Stimulated activated CD4-positive, alpha-beta T cell treated with anti-CD3 and anti-CD28 coated beads, Interleukin-12 subunit alpha, Interleukin-12 subunit beta, amount 100 ng/mL, for 48 hours (primary cell): ENCODE results near the gene TTLL5.

Experiments
- DNase-seq, 3 donors: peaks; one replicate each; pipeline ENCODE4 v3.0.0-alpha.2; 2020; ENCODE audit warnings: low read depth in 2 of 3, low spot score in 1 of 3

TTLL5 gene

DNA sequence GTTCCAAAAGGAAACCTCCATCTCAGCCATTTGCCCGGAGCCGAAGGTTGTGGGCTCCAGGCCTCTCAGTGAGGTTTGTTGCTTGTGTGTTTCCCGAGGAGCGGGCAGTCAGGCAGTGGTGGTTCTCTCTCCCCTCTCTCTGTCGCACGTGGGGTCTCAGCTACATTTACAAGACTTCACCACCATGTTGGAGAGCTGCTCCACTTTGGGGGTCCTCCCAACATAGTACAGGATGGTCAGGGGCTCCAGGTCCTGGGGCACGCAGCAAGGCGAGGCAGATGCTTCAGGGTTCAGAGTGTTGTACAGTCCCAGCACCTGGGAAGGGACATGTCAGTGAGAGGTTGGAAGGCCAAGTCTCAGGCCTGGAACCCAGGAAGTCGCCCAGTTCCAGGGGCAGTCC is 298.0 kb downstream of the TTLL5 start:
- DNase-seq, result no peak

DNA sequence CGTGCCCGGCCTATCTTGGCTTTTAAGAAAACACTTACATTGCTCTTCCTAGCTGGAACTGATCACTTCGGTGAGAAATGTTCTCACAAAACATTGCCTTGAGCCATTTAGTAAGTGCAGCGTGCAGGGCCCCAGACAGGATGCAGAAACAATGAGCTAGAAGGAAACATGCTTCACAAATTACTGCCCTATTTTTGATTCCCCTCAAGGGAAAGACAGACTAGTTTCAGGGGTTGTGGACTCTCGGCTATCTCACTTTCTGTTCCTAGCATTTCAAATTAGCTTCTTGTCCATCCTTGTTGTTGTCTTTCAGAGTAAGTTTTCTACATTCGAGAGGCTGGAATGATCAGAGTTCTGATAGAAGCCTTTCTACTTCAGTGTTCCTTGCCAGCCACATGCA is 299.2 kb downstream of the TTLL5 start:
- no peak for DNase-seq

DNA sequence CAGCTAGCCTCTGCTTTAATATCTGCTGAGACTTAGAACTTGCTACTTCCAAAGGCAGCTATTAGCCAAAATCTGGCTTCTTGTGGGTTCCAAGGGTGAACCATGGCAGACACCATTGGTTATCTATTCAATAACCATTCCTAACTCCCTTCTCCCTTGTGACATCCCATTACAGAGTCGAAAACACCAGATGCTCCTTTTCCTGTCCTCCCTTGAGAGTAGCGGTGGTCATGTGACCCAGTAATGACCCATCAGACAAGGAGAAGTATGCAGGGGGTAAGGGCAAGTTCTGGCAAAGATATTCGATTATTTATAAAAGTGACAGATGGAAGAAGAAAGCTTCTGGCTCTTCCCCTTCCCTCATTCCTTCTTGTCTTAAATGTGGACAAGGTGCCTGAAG is 300.6 kb downstream of the TTLL5 start:
- DNase-seq, result no peak

DNA sequence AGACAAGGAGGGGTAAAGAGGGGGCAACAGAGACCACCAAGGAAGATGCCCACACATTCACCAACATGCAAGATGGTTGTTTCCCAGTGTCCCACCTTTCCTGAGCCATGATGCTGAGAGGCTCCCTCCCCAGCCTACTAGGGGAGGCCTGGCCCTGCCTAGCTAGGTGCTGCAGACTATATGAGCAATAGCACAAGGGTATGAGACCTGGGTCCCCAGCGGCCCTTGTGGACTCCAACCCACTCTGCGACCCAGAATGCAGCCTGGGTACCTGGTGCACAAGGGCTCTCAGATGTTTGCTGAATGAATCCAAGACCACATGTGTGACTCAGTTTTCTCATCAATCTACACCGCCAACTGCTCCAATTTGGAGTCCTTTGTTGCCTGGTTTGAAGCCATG is 306.8 kb downstream of the TTLL5 start:
- DNase-seq, result no peak

DNA sequence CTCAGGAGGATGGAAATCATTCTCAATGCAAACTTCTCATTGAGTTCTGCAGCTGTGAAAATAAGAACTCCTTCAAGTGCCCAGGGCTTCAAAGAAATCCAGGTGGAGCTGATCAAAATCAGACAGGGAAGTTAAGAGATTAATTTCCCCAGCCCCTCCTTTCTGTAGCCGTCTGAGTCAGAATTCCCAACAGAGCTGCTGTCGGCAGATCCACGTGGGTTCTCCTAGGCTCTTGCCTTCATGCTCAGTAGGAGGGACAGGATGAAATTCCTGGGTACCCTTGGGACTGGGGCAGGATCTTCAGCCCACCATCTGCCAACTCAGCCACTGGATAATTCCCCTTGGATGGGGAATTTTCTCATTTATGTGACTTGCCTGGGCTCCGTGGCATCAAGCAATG is 307.4 kb downstream of the TTLL5 start:
- DNase-seq, result no peak

DNA sequence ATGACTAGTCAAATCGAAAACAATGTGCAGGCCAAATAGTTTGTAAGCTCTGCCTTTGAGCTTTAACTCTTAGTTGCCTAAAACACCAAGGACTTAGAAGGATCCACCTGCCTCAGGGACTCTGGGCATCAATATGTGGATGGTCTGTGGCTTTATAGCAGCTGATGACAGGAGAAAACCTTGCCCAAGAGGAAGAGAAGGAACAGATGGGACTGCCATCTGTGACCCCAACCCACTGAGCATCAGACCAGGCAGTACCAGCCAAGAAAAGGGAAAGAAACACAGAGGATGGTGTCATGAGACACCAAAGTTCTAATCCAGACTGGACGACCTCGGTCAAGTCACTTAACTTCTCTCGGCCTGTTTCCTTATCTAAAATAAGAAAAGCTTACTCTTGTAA is 308.1 kb downstream of the TTLL5 start:
- DNase-seq, result no peak

DNA sequence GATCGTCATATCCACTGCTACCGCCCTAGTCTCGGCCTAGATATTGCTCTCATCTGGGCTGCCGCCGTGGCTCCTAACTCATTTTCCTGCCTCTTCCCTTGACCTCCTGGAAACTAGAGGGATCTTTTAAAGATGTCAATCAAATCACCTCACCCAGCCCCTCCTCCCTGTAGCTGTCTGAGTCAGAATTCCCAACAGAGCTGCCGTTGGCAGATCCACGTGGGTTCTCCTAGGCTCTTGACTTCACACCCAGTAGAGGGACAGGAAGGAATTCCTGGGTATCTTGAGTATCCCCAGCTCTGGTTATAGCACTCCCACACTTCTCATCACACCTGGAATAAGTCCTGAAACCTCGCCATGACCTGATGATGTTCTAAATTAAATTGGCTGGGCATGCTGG is 308.8 kb downstream of the TTLL5 start:
- no peak for DNase-seq

DNA sequence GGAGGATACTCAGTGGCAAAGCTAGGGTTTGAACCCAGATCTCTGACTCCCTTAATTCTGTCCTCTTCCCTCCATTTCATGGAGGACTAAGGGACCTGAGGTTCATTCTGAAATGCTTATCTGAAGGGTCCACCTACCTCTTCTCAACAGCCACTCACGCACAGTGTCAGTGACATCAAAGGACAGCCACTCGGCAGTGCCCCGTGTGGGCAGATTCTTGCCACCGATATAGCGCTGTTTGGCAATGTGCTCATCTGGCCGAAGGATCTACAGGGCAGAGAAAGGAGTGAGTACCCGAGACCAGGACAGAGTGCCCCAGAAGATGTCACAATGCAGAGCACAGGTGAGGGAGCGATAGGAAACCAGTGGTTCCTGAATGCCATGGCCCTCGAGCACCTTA is 309.9 kb downstream of the TTLL5 start:
- no peak for DNase-seq

DNA sequence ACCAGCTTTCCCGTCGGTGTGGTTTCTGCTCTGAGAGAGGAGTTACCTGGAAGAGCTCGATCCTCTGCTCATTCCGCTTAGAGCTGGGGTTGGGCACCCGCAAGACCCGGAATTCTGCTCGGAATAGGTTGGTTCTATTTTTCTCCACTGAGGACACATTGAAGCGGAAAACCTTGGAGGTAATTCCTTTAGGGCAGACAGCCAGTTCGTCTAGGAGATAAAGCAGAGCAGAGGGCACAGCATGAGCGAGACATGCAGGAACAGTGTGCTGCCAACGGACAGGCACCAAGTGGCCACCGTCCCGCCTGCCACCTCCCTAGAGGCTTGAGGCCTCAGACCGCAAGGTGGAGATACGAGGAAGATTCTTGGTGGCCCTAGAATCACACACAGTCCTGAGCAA is 310.5 kb downstream of the TTLL5 start:
- no peak for DNase-seq

DNA sequence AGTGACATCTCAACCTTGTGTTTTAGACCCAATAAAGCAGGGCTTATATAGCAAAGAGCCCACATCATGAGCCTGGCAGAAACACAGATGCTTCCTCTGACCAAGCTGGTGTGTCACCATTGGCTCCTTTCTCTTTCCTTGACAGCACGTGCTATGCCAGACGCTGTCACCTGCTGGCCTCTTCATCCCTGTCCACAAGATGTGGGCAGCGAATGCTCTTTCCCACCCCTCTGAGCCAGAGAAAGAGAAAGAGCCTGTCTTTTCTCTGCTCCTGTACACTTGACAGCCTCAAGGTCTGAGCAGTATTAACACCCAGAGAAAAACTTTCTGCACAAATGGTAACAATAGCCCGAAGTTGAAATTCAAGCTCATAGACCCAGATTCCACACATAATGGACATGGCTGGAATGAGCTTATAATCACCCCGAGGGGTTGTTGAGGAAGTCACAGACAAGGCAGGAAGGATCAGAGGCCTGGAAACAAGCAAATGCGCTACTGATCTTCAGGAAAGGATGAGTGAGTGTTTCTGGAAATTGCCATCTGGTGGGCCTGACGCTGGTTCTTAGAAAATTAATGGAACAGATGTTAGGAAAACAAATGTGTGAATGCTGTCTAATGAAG is 311.9 kb downstream of the TTLL5 start:
- no peak for DNase-seq

DNA sequence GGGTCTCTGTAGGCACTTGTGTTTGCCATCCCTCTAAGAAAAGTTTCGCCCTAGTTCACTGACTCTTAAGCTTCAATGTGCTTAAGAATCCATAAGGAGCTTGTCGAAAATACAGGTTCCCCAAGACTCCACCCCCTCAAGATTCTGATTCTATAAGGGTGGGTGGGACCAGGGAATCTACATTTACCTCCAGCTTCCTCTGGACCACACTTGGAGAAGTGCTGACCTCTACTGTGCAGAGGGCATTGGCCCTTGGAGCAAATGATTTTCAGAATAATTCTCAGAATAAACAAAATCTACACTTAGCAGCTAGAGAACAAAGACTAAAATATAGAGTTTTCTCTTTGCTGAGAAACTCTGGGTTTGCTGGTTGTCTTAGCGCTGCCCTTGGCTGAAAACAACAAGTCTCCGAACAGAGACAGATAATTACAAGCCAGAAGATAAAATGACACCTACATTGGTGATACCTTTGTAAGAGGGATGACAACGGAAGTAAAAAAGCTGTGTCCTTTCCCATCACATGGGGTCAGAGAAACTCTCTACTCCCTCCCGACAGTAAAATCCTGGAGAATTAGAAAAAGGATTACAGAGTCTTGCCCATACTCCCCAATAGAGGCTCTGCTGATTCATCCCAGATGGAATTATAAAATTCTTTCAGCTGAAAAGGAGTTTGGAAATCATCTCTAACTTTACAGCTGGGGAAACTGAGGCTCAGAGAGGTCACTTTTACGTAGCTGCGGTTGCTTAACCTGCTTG is 316.0 kb downstream of the TTLL5 start:
- DNase-seq, result no peak

DNA sequence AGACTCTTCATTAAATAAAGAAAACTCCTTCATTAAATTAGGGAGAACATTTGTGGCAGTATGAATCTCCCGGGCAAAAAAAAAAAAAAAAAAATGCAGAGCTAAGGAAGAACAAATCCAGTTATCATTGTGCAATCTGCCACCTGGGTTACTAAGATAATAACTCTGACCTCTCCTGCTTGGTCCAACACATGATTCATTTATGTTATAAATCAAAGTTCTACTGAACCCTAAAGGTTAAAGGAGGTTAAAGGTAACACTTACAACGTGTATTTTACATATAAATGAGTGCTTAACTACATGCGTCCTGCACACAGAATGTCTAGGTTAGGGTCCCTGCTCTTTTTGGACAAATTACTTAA is 316.5 kb downstream of the TTLL5 start:
- no peak for DNase-seq

DNA sequence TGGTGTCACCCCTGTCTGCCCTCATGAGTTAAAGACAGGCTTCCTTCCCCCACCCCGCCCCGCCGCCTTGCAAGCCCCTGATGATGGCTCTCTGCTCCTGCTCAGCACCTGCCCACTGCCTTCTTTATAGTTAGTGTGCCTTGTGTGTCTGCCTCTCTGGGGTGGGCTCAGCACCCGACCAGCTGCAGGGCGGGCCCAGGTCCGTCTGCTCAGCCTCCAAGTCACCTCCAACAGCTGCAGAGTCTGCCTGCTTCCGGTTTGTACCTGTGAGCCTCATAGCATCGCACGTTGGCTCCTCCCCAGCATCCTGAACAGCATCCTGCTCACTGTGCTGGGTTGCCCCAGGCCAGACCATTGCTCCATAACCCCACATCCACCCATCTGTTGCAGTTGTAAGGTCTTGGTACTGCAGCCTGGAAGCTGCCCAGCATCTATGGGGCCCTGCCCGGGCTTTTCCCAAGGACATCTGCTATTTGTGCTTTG is 317.2 kb downstream of the TTLL5 start:
- DNase-seq, result no peak

DNA sequence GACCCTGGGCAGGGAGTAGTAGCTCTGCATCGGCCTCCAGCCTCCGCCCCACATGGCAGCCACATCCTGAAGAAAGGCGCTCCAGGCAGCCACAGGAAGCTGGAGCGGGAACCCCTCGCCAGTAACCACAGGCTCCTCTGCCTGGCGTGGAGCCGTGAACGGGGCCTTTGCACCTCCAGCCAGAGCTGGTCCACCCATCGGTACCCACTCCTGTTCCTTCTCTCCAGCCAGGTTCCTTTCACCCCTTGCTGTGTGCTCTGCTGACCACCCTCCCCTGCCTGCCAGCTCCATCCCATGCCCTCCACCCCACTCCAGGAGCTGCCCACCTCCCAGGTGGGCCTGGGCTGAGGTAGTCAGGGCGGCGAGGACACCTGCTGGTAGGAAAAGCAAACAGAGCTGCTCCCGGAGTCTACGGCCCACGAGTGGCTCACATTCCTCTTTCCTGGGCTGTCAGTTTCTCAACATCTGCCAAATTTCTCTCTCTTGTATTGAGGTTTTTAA is 318.1 kb downstream of the TTLL5 start:
- DNase-seq, result no peak

DNA sequence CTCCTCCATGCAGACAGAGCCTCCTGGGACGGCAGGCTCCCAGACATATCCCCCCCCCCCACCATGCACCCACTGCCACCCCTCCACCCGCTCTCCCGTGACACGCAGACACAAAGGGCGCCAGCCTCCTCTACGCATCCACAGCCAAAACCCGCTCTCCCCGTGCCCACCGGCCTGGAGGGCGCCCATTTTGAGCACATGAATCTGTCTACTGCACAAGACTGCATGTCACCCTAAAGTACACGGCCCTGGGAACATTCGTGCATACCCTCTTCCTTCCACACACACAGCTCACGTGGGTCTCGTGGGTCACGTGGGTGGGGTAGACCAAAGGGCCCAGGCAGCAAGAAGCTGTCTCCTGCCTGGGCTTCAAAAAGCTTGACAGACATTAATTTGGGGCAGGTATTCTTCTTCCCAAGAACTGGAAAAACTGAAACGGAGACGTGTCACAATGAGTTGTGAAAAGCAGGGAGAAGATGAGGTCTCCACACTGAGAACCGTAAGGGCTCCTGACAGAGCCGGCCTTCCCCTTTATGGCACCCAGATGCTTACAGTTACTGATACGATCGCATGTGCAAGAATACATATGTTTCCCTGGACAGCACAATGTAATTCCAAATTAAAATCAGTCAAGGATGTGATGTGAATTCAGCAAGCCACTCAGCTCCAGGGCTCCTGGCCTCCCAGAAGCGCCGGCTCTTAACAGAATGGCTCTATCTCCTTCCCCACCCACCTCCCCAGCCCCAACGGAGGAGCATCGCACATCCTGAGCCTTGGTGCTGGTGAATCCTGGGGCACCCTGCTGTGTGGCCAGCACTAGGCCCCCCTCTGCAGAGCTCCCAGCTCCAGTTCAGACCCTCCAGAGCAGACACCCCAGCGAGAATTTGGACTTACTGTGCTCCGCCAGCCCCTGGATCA is 318.9 kb downstream of the TTLL5 start:
- DNase-seq, result no peak

DNA sequence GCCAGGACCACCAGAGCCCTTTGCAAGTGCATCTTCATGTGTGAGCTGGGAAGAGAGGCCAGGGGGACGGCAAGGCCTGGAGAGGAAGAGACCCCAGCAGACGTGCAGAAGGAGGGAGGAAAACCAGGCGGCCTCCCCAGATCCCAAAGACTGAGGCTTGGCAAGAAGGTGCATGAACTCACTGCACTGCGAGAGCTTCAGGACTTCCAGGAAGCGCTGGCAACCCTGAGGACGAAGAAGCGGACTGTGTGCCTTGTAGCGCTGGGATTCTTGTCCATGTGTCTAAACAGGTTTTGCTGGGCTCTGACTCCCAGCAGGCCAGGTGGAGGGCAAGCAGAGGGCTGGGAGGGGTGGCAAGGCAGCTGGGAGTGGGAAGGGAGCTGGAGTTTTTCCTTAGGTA is 319.8 kb downstream of the TTLL5 start:
- DNase-seq, result no peak

DNA sequence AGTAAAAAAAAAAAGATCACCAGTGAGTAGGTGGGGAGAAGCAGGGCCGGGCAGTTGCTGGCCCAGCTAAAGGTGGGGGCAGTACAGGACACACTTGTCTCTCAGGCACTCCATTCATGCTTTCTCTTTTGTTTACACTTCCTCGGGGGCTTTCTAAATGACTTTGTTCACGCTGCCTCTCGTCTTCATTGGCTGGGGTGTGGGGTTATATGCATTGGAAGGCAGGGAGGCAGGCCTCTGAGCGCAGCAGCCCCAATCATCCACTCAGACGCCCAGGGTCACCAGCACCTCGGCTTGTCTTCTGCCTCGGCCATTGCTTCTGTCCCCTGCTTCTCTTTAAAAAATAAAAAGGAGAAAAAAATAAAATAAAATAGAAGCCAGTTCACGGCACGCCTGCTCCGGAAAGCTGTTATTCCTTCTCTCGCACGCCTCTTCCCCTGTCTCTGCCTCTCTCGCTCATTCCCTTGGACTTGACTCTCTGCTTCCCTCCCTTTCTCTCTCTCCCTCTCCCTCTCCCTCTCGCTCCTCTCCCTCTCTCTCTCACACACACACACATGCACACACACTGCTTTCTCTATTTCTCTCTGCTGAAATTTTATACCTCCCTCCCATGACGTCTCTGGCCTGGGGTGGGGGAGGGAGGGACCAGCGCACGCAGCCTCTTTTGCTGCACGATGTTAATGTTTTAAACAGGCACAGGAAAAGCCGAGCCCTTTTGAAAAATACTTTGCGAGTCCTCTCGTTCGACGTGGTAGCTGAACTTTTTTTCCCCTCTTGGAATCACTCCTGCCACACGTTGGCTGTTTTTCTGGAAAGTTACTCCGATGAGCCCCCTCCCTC is 320.6 kb downstream of the TTLL5 start, which contains the start of gene TGFB3:
TSS of gene TGFB3 (minus strand) at position 570 of the 840 bp plus-strand sequence. CDS start 1,102 bp downstream, outside the sequence.
- DNase-seq, result peak; percentile 18 to 34 (median 28)

DNA sequence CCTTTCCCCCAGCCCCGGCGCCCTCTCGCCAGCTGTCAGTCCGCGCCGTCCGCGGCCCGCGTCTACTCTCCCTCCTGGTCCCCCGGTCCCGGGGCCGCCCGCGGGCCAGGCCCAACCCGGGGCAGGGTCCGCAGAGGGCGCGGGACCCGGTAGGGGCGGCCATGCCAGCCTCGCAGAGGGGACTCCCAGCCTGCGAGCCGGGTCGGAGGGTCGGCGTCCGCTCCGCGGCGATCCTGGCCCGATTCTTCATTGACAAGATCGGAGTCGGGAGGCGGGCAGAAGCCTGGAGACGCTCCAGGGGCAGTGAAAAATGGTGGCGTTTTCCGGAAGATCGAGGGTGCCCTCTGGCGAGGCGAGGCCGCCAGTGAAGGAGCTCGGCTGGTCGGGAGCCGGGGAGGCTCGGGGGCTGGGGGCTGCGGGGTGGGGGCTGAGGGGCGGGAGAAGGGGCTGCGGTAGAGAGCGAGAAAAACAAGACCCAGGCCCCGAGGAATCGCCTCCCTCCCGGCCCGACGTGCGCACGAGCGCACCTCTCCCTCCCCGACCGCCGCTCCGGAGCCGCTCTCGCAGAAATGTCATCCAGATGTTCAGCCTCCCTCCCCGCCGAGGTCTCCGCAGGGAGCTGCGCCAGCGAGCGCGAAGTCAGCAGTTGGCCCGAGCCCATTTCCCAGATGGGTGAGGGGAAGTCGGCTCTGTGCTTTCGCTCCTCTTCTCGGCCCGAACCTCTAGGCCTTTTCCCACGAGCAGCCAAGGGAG is 321.4 kb downstream of the TTLL5 start:
- DNase-seq, result peak; percentile 53 to 68 (median 63)

DNA sequence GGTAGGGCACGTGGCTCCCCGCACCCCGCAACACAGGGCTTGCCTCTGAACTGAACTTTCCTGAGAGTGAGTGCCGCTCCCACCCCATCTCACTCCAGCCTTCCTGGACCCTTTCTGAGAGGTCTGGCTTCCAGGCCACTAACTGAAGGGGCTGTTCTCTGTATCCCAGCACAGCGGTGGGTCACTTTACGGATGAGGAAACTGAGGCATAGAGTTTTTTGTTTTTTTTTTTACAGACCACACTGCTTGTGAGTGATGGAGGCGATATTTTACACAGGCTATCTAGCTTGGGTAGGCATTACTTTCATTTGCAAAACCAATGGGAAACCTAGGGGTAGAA is 321.9 kb downstream of the TTLL5 start:
- DNase-seq, result no peak

DNA sequence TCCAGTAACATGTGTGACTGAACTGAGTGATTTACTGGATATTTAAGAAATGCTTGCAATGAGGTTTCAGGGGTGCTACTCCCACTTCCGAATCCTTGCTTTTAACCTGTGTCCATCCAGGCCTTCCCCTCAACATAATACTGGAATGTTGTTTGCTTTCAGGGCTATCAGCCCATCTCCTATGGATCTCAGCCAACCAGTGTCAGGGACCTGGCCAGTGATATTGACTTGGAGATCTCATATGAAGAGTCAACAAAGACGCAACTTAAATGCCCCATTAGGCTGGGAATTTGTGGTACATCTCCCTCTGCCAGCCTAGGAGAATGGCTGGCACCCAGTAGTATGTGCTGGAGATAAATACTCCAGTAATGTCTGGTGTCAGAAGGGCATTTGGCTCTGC is 323.6 kb downstream of the TTLL5 start:
- DNase-seq, result no peak
